Stimulated activated CD8-positive, alpha-beta memory T cell treated with anti-CD3 and anti-CD28 coated beads, Interleukin-15, amount 100 ng/mL, for 1 hour (primary cell): ENCODE results near the gene MIAT.
"Not testable (repeated sequence)": the region's sequence is repeated elsewhere in the genome, so short reads cannot be mapped to it uniquely, and the experiment has no call there.

ENCODE experiments used
- DNase-seq: peaks from one replicate; pipeline ENCODE4 v3.0.0-alpha.2; 2020; ENCODE audit warnings: low read depth

MIAT gene

GRCh38 chr22:26656891-26657851, at the start of gene MIAT:
Gene MIAT, plus strand, starts transcription at chr22:26657588.
- peak; percentile 57 for DNase-seq

GRCh38 chr22:26608129-26608528, 49.3 kb upstream of the MIAT start:
- no peak for DNase-seq

GRCh38 chr22:26609287-26609686, 48.1 kb upstream of the MIAT start:
- no peak for DNase-seq

GRCh38 chr22:26610072-26610958, 47.1 kb upstream of the MIAT start:
- no peak for DNase-seq

GRCh38 chr22:26610996-26611395, 46.4 kb upstream of the MIAT start:
- DNase-seq: no peak

- no peak for DNase-seq
These were observed 44.7 kb upstream of the MIAT start for GRCh38 chr22:26612652-26613051.

GRCh38 chr22:26613753-26614152, 43.6 kb upstream of the MIAT start:
- not testable (repeated sequence) for DNase-seq

GRCh38 chr22:26614322-26614721, 43.1 kb upstream of the MIAT start:
- no peak for DNase-seq

- no peak for DNase-seq
These were observed 42.2 kb upstream of the MIAT start for GRCh38 chr22:26615149-26615548.

- no peak for DNase-seq
These were observed 41.5 kb upstream of the MIAT start for GRCh38 chr22:26615830-26616435.

- no peak for DNase-seq
These were observed 40.7 kb upstream of the MIAT start for GRCh38 chr22:26616650-26617049.

GRCh38 chr22:26617271-26618199, 39.9 kb upstream of the MIAT start, which contains the start of gene CRYBB1:
Gene CRYBB1, minus strand, starts transcription at chr22:26618027. Its CDS starts 1,708 bp downstream, at chr22:26616319.
- DNase-seq: no peak

GRCh38 chr22:26618455-26618854, 38.9 kb upstream of the MIAT start:
- DNase-seq: no peak

- no peak for DNase-seq
These were observed 37.9 kb upstream of the MIAT start for GRCh38 chr22:26619510-26619909.

GRCh38 chr22:26620197-26620596, 37.2 kb upstream of the MIAT start:
- no peak for DNase-seq

- DNase-seq: no peak
These were observed 35.7 kb upstream of the MIAT start, which contains the start of gene CRYBA4 for GRCh38 chr22:26621663-26622062. Gene CRYBA4, plus strand, starts transcription at chr22:26621963. Its CDS starts 634 bp downstream, at chr22:26622597.

- DNase-seq: no peak
These were observed 33.4 kb upstream of the MIAT start for GRCh38 chr22:26623984-26624383.

- no peak for DNase-seq
These were observed 32.6 kb upstream of the MIAT start for GRCh38 chr22:26624803-26625202.

GRCh38 chr22:26629988-26630761, 27.2 kb upstream of the MIAT start:
- DNase-seq: no peak

- DNase-seq: no peak
These were observed 26.1 kb upstream of the MIAT start for GRCh38 chr22:26631282-26631681.
